GM12891 (cell line): ENCODE measurements around the gene SLC38A10.

Source experiments
- POLR2A ChIP-seq: IDR thresholded peaks from 2 replicates; pipeline ENCODE4 v1.6.1; 2011; ENCODE audit warnings: low read depth, low read length, control low read depth
- POLR2AphosphoS5 ChIP-seq: IDR thresholded peaks from 2 replicates; pipeline ENCODE4 v1.6.1; 2011; ENCODE audit warnings: low read depth, low read length, control low read depth
- SPI1 ChIP-seq: IDR thresholded peaks from 2 replicates; pipeline ENCODE4 v1.6.1; 2011; ENCODE audit warnings: low read depth, low read length, control low read depth
- TAF1 ChIP-seq: IDR thresholded peaks from 2 replicates; pipeline ENCODE4 v1.6.1; 2011; ENCODE audit warnings: low read depth, low read length, control low read depth

DNA sequence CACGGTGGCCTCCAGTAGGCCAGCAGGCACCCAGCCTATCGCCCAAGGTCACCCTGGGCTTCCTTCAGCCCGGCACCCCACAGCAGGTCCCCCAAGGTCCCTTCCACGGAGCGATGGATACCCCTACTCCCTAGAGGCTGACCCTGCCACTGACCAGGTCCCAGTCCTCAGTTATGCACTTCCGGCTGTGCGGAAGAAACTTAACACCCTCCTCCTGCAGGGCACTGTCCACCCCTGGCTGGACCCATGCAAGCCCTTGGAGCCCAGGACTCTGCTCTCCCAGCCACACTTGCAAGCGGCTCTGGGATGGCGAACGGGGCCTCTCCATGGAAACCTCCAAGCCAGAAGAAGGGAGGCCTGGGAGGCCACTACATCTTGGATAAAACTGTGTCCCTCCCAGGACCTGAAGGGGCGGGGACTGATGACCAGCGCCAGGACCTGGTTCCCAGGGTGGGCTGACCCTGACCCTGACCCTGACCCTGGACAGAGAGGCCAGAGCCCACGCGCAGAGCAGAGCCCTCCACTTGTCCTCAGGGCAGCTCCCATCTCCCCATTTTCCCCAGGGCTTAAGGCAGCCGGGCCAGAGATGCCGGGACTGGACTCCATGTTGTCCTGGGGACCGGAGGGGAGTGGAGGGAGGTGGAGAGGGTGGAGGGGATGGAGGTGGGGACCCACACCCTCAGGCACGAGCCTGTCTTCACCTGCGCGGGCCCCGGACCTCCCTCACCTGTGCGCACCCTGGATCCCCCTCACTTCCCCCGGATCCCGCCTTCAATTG is 73.1 kb downstream of the SLC38A10 start:
- TF ChIP-seq POLR2A (no peak), POLR2AphosphoS5 (no peak), SPI1 (no peak), TAF1 (no peak)
